ENCODE data around the gene LILRA2.
"Not testable (repeated sequence)": the region's sequence is repeated elsewhere in the genome, so short reads cannot be mapped to it uniquely, and the experiment has no call there.

Gene LILRA2

DNA sequence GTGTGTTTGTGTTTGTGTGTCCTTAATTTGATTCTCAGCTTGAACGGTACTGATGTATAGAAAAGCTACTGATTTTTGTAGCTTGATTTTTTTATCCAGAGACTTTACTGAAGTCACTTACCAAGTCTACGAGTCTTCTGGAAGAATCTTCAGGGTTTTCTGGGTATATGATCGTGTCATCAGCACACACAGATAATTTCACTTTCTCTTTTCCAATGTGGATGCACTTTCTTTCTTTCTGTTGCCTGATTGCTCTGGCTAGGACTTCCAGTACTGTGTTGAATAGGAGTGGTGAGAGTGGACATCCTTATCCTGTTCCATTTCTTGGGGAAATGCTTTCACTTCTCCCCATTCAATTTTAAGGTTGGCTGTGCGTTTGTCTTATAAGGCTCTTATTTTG lies 48.8 kb downstream of the LILRA2 start:
- Histone ChIP-seq H3K27ac (ENCODE audit: insufficient read depth, low read length, poor library complexity, severe bottlenecking) (no peak overlapping the region), H3K36me3 (ENCODE audit: control insufficient read depth, insufficient read depth, low read length) (no peaks in the 10 kb centered on the region), H3K4me3 (ENCODE audit: insufficient read depth, low read depth, low read length, poor library complexity, severe bottlenecking) (no peak overlapping the region), H3K9me3 (ENCODE audit: control insufficient read depth, low read length) (no peaks in the 10 kb centered on the region), H3K27me3 (replicated peaks; ENCODE audit: control insufficient read depth, insufficient read depth, low read length, poor library complexity, severe bottlenecking) (no peaks in the 10 kb centered on the region), H3K4me1 (ENCODE audit: control insufficient read depth, insufficient read depth, low read length, poor library complexity, severe bottlenecking) (no peaks in the 10 kb centered on the region)
- DNase-seq, result no peak

DNA sequence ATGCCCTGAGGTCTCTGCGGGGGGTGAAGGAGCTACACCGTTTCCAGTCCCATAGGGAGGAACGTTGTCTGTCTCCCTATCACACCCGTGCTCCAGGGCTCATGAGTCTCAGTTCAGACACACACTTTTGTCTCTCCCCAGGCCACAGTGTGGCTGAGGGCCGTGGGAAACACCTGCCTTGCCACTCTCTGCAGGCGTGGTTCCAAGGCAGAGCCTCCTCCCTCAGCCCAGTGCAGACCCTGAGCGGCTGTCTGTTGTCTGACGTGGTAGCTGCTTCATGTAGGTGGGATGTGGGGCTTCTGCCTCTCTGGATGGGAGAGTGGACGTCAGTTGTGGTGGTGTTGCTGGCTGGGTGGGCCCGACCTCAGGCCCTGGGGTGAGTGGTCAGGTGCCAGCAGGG lies 50.6 kb downstream of the LILRA2 start:
- not testable (repeated sequence) for DNase-seq; H3K9me3 ChIP-seq (ENCODE audit: control insufficient read depth, low read length); H3K4me3 ChIP-seq (ENCODE audit: insufficient read depth, low read depth, low read length, poor library complexity, severe bottlenecking); H3K36me3 ChIP-seq (ENCODE audit: control insufficient read depth, insufficient read depth, low read length); H3K4me1 ChIP-seq (ENCODE audit: control insufficient read depth, insufficient read depth, low read length, poor library complexity, severe bottlenecking); H3K27me3 ChIP-seq (replicated peaks; ENCODE audit: control insufficient read depth, insufficient read depth, low read length, poor library complexity, severe bottlenecking); H3K27ac ChIP-seq (ENCODE audit: insufficient read depth, low read length, poor library complexity, severe bottlenecking)

DNA sequence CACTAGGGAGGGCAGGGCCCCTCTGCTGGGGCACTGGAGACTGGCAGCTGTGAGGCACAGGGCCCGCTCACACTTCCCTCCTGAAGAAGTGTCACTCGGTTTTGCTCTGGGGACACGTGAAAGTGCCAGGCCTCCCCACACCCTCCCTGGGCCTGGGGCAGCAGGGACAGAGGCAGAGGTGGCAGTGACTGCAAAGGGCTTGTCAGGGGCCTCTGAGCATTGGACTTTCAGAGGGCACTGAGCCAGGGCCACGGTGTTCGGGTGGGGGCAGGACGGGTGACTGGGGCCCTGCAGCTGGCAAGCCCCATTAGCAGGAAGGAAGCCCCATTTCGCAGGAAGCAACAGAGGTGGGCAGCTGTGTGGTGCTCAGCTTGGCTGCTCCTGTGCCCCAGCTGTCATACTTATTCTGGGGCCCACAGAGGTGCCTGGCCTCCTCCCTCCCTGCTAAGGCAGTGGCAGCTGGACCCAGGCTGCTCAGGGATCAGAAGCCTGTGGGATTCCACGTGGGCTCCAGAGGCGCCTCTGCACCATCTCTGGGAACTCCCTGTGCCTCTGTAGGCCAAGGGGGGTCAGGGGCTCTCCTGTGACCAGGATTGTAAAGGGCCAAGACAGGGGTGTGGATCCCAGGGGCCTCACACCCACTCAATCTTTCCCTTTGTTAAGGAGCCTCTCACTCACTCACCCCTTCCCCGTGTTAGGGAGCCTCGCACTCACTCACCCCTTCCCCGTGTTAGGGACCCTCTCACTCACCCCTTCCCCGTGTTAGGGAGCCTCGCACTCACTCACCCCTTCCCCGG lies 51.5 kb downstream of the LILRA2 start:
- not testable (repeated sequence) for H3K4me3 ChIP-seq (ENCODE audit: insufficient read depth, low read depth, low read length, poor library complexity, severe bottlenecking); H3K27me3 ChIP-seq (replicated peaks; ENCODE audit: control insufficient read depth, insufficient read depth, low read length, poor library complexity, severe bottlenecking); H3K9me3 ChIP-seq (ENCODE audit: control insufficient read depth, low read length); DNase-seq; H3K27ac ChIP-seq (ENCODE audit: insufficient read depth, low read length, poor library complexity, severe bottlenecking); H3K4me1 ChIP-seq (ENCODE audit: control insufficient read depth, insufficient read depth, low read length, poor library complexity, severe bottlenecking); H3K36me3 ChIP-seq (ENCODE audit: control insufficient read depth, insufficient read depth, low read length)

DNA sequence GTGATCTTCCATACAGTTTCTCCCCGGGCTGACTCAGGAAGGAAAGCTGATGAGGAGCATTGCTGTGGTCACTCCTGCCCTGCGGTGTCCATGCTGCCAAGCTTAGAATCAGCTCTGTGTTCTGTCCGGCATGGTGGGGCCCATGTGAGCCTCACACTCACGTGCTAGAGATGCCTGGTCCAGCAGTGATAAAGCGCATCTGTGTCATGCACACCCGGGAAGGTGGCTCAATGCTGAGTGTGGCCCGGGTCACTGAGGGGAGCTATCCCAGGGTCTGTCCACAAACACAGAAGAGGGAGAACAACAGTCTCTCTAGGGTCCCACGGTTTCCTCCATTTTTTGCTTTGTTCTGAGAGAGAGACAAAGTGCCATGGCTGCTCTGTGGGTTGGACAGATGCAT lies 53.2 kb downstream of the LILRA2 start:
- Histone ChIP-seq H3K9me3 (ENCODE audit: control insufficient read depth, low read length) (no peaks in the 10 kb centered on the region), H3K36me3 (ENCODE audit: control insufficient read depth, insufficient read depth, low read length) (no peaks in the 10 kb centered on the region), H3K4me1 (ENCODE audit: control insufficient read depth, insufficient read depth, low read length, poor library complexity, severe bottlenecking) (no peaks in the 10 kb centered on the region), H3K27me3 (replicated peaks; ENCODE audit: control insufficient read depth, insufficient read depth, low read length, poor library complexity, severe bottlenecking) (no peaks in the 10 kb centered on the region), H3K4me3 (ENCODE audit: insufficient read depth, low read depth, low read length, poor library complexity, severe bottlenecking) (no peak overlapping the region), H3K27ac (ENCODE audit: insufficient read depth, low read length, poor library complexity, severe bottlenecking) (no peak overlapping the region)
- DNase-seq, result no peak

DNA sequence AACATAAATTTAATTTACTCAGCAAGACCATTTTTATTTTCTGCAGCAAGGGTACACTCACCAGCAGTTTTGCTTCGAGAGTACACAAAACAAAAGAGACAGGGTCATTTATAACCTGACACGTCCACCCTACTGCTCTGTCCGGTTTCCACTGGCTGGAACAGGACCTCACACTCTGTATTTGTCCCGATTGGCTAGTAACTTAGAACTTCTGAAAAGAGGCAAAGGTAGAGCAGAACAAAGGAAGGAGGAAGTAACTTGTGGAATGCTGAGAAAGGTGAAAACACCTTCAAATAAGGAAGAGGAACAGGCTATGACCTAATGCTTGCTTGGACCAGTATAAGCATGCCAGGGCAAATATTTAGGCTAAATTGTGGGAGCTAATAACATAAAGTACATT lies 54.3 kb downstream of the LILRA2 start:
- H3K27me3 ChIP-seq (replicated peaks; ENCODE audit: control insufficient read depth, insufficient read depth, low read length, poor library complexity, severe bottlenecking); DNase-seq; H3K27ac ChIP-seq (ENCODE audit: insufficient read depth, low read length, poor library complexity, severe bottlenecking); H3K4me1 ChIP-seq (ENCODE audit: control insufficient read depth, insufficient read depth, low read length, poor library complexity, severe bottlenecking); H3K9me3 ChIP-seq (ENCODE audit: control insufficient read depth, low read length); H3K4me3 ChIP-seq (ENCODE audit: insufficient read depth, low read depth, low read length, poor library complexity, severe bottlenecking); H3K36me3 ChIP-seq (ENCODE audit: control insufficient read depth, insufficient read depth, low read length): not testable (repeated sequence)

DNA sequence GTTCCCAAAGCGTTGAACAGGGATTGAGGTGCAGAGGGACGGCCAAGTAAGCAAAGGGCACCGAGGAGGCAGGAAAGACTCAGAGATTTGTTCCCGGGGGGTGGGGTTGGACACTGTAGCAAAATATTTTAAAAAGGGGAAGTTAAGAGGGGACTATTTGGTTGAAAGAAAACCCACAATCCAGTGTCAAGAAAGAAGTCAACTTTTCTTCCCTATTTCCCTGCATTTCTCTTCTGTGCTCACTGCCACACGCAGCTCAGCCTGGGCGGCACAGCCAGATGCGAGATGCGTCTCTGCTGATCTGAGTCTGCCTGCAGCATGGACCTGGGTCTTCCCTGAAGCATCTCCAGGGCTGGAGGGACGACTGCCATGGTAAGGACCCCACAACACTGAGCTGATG lies 56.7 kb downstream of the LILRA2 start, which contains the start of gene LILRB1:
Gene LILRB1, plus strand, starts transcription at position 223 of the 400 bp plus-strand sequence. CDS start 590 bp downstream, outside the sequence.
- H3K27ac ChIP-seq (ENCODE audit: insufficient read depth, low read length, poor library complexity, severe bottlenecking); H3K4me1 ChIP-seq (ENCODE audit: control insufficient read depth, insufficient read depth, low read length, poor library complexity, severe bottlenecking); H3K9me3 ChIP-seq (ENCODE audit: control insufficient read depth, low read length); H3K27me3 ChIP-seq (replicated peaks; ENCODE audit: control insufficient read depth, insufficient read depth, low read length, poor library complexity, severe bottlenecking); H3K4me3 ChIP-seq (ENCODE audit: insufficient read depth, low read depth, low read length, poor library complexity, severe bottlenecking); DNase-seq; H3K36me3 ChIP-seq (ENCODE audit: control insufficient read depth, insufficient read depth, low read length): not testable (repeated sequence)

DNA sequence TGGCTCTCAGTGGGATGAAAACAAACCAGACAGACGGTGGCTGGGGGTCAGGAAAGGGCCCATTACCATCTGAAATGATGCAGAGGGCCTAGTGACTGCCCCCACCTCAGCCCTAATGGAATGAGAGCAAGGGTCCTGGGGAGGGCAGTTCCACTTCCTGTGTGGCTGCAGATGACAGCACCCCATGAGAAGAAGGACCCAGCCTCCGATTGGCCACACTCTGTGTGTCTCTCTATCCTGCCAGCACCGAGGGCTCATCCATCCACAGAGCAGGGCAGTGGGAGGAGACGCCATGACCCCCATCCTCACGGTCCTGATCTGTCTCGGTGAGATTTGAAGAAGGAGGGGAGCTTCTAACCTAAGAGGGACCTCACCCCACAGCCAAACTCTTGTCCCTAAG lies 57.2 kb downstream of the LILRA2 start:
- no peak overlapping the region for H3K4me3 ChIP-seq (ENCODE audit: insufficient read depth, low read depth, low read length, poor library complexity, severe bottlenecking)

DNA sequence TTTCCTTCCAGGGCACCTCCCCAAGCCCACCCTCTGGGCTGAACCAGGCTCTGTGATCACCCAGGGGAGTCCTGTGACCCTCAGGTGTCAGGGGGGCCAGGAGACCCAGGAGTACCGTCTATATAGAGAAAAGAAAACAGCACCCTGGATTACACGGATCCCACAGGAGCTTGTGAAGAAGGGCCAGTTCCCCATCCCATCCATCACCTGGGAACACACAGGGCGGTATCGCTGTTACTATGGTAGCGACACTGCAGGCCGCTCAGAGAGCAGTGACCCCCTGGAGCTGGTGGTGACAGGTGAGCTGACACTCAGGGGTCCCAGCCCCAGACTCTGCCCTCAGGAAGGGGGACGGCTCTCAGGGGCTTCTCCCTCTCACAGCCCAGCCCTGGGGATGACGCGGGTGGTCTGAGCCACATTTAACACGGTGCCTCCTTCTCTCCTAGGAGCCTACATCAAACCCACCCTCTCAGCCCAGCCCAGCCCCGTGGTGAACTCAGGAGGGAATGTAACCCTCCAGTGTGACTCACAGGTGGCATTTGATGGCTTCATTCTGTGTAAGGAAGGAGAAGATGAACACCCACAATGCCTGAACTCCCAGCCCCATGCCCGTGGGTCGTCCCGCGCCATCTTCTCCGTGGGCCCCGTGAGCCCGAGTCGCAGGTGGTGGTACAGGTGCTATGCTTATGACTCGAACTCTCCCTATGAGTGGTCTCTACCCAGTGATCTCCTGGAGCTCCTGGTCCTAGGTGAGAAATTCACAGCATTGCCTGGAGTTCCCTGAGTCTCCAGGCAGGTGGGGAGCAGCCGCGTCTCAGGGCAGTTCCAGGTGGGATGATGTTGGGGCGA lies 58.1 kb downstream of the LILRA2 start:
- not testable (repeated sequence) for H3K4me3 ChIP-seq (ENCODE audit: insufficient read depth, low read depth, low read length, poor library complexity, severe bottlenecking); H3K36me3 ChIP-seq (ENCODE audit: control insufficient read depth, insufficient read depth, low read length); H3K27me3 ChIP-seq (replicated peaks; ENCODE audit: control insufficient read depth, insufficient read depth, low read length, poor library complexity, severe bottlenecking); H3K4me1 ChIP-seq (ENCODE audit: control insufficient read depth, insufficient read depth, low read length, poor library complexity, severe bottlenecking); H3K9me3 ChIP-seq (ENCODE audit: control insufficient read depth, low read length); DNase-seq; H3K27ac ChIP-seq (ENCODE audit: insufficient read depth, low read length, poor library complexity, severe bottlenecking)

More for the DNA sequence above, 57.2 kb downstream of the LILRA2 start:
- DNase-seq, result no peak
- Histone ChIP-seq H3K27ac (ENCODE audit: insufficient read depth, low read length, poor library complexity, severe bottlenecking) (no peak overlapping the region), H3K9me3 (ENCODE audit: control insufficient read depth, low read length) (no peaks in the 10 kb centered on the region), H3K4me1 (ENCODE audit: control insufficient read depth, insufficient read depth, low read length, poor library complexity, severe bottlenecking) (no peaks in the 10 kb centered on the region), H3K27me3 (replicated peaks; ENCODE audit: control insufficient read depth, insufficient read depth, low read length, poor library complexity, severe bottlenecking) (no peaks in the 10 kb centered on the region), H3K36me3 (ENCODE audit: control insufficient read depth, insufficient read depth, low read length) (no peaks in the 10 kb centered on the region)

DNA sequence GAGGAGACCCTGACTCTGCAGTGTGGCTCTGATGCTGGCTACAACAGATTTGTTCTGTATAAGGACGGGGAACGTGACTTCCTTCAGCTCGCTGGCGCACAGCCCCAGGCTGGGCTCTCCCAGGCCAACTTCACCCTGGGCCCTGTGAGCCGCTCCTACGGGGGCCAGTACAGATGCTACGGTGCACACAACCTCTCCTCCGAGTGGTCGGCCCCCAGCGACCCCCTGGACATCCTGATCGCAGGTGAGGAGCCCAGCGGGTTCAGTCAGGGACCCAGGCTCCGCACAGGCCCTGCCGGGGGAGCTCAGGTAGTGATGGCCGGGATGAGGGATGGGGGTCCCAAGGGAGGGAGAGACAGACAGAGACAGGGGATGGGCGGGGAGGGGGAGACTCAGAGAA lies 58.9 kb downstream of the LILRA2 start:
- not testable (repeated sequence) for H3K27me3 ChIP-seq (replicated peaks; ENCODE audit: control insufficient read depth, insufficient read depth, low read length, poor library complexity, severe bottlenecking); H3K9me3 ChIP-seq (ENCODE audit: control insufficient read depth, low read length); DNase-seq; H3K4me1 ChIP-seq (ENCODE audit: control insufficient read depth, insufficient read depth, low read length, poor library complexity, severe bottlenecking); H3K4me3 ChIP-seq (ENCODE audit: insufficient read depth, low read depth, low read length, poor library complexity, severe bottlenecking); H3K27ac ChIP-seq (ENCODE audit: insufficient read depth, low read length, poor library complexity, severe bottlenecking); H3K36me3 ChIP-seq (ENCODE audit: control insufficient read depth, insufficient read depth, low read length)

DNA sequence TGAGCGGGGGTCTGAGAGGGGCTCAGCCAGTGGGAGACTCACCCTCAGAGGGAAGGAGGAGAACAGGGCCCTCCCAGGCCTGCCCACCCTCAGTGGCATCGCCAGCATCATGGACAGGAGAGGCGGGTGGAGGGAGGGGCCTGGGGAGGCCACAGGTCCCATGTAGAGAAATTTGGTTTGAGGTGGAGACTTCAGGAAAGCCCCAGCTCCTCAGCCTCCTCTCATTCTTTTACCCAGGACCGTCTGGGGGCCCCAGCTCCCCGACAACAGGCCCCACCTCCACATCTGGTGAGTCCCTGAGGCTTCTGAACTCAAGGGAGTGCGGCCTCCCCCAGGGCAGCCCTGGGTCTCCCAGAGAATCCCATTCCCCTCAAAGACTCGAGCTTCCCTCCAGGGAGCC lies 59.8 kb downstream of the LILRA2 start:
- Histone ChIP-seq H3K36me3 (ENCODE audit: control insufficient read depth, insufficient read depth, low read length) (no peaks in the 10 kb centered on the region), H3K27ac (ENCODE audit: insufficient read depth, low read length, poor library complexity, severe bottlenecking) (no peak overlapping the region), H3K9me3 (ENCODE audit: control insufficient read depth, low read length) (no peaks in the 10 kb centered on the region), H3K4me3 (ENCODE audit: insufficient read depth, low read depth, low read length, poor library complexity, severe bottlenecking) (no peak overlapping the region), H3K27me3 (replicated peaks; ENCODE audit: control insufficient read depth, insufficient read depth, low read length, poor library complexity, severe bottlenecking) (no peaks in the 10 kb centered on the region), H3K4me1 (ENCODE audit: control insufficient read depth, insufficient read depth, low read length, poor library complexity, severe bottlenecking) (no peaks in the 10 kb centered on the region)
- DNase-seq, result no peak
